Stimulated activated CD4-positive, alpha-beta T cell treated with anti-CD3 and anti-CD28 coated beads, Interleukin-4, amount 100 ng/mL, for 48 hours (primary cell): Measurements from ENCODE around the gene CAPN15.
"Not testable (repeated sequence)": the region's sequence is repeated elsewhere in the genome, so short reads cannot be mapped to it uniquely, and the experiment has no call there.

Experiments used
- DNase-seq, 2 donors: peaks; one replicate each; pipeline ENCODE4 v3.0.0-alpha.2; 2020; ENCODE audit warnings: low read depth in 2 of 2

Gene CAPN15

DNA sequence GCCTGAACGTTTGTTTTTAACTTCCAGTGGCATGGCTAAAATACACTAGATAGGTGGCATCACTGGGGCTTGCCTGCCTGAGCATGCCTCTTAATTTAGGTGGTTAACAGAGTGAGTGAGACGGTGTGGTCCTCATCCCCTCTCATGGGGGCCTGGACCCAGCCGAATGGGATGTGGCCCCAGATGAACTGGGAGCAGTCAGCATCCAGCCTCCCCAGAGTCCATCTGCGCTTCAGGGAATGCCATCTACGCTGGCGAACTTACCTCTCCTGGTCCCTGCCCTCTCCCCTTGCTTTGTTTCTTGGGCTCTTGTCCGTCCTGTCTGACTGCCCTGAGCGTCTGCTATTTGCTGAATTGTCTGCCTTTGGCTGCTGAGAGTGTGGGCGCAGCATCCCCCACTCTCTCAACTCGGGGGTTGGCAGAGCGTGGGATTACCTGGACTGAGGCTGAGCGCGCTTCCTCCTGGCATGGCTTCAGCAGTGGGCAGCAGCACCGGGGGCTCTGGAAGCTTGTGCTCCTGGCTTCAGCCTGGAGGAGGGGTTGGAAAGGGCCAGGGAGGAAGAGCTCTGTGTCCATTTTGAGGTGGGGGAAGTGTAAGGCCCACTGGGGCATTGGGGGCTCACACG lies 64.5 kb downstream of the CAPN15 start:
- DNase-seq: no peak

DNA sequence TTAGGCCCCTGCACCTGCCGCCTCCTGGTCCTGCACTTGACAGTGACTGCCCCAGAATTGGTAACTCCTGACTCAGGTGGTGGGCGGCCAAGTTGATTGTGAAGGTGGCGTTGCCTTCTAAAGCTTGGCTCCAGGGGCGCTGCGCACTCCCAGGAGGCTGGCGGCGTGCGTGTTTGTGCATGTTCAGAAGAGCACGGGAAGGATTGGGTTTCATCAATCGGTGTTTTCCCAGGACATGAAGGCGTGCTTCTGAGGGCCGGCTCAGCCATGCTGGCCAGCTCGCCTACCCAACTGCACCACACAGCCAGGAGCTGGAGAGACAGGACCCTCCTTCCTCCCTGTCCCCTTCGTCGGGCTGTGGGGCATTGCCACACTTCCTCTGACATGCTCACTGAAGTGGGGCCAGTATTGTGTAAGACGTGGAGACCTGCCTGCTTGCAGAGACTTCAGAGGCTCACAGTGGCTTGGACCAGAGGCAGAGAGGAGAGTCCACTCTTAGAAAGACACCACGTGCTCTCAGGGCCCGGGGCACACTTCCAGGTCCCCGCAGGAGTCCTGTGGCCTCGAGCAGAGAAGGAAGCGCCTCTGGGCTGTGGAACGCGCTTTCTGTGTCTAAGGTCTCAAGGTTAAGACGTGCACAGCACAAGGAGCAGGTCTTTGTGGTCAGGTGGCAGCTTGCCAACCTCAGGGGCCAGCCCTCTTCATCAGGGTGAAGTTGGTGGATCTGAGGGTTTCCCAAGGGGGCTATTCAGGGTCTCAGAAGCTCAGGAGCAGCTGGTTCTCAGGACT lies 65.2 kb downstream of the CAPN15 start:
- DNase-seq: no peak

DNA sequence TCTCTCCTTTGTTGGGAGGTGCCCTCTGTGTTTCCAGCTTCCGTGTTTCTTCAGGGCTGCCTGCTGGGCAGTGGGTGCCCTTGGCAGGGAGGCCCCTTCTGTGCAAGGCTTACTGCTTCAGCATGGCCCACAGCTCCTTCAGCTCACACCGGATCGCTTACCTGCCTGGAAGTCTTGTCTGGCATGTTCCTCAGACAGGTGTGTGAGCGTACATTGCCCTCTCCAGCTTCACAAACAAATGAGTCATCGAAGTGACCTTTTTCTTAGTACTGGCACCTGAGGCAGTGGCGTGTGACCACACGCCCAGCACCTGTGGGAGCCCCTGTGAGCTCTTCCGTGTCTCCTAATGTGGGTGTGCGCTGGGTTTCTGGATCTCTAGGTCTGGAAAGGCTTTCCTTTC lies 65.9 kb downstream of the CAPN15 start:
- no peak for DNase-seq

DNA sequence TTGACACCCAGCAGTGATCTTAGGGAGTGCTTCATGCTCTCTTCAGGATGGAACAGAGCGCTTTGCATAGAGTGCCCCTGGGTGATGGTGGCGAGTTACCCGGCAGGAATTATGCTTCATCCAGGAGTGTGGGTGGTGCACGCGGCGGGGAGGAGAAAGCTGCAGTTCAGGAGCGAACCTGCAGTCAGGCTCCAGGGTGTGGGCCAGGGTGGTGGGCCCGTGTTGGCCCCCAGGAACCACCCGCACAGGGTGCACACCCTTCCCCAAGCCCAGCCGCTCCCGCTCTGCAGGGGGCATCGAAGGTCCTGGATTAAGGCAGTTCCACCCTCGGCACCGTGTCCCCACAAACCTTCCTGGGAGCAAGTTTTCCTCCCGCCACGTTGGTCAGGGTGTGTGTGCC lies 66.3 kb downstream of the CAPN15 start:
- DNase-seq: no peak

DNA sequence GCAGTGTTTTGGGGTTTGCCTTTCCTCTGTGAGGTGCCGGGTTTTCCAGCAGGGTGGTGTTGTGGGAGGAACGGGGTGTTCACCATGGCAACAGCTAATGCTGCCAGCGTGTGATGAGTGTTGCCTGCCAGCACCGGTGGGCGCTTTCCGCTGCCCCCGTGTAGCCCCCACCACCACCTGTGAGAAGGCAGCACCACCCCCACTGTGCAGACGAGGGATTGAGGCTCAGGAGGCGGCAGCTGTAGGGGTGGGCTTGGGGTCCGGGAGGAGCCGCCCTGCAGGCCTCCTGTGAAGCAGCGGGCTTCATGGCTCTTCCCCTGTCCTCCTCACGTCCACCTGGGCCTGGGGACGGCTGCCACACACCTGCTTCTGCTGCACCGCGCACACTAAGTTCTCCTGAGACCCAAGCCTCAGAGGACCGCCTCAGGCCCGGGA lies 67.6 kb downstream of the CAPN15 start:
- no peak for DNase-seq

DNA sequence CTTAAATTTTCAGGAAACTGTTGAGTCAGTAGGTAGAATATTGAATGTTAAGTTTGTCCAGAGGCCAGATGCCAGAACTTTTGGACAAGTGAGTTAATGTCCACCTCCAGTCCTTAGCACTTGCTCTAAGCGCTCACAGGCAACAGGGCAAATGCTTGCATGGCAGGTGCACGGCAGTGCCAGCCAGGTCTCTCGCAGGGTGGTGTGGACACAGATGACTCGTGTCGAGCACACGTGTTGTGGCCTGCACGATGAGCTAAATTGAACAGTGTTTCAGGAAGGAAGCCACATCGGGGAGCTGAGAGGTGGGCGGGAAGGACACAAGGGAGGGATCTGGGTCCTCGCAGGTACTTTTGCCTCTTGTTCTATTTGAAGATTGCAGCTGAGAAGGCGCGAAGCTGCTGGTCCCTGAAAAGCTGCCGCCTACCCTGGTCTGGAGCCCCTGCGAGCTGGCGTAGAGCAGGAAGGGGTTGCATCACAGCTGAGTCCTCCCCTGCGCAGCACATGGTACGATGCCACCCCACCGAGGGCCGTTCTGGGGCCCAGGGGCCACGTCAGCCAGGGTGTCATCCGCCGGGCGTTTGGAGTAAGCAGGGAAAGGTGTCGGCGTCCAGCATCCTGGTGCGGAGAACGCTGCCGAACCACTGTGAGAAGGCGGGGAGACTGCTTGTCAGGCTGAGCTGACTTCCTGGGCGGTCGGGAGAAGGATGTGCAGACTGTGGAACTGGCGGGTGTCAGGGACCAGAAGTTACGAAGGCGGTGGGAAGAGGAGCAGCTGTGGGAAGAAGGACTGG lies 68.6 kb downstream of the CAPN15 start:
- no peak for DNase-seq

DNA sequence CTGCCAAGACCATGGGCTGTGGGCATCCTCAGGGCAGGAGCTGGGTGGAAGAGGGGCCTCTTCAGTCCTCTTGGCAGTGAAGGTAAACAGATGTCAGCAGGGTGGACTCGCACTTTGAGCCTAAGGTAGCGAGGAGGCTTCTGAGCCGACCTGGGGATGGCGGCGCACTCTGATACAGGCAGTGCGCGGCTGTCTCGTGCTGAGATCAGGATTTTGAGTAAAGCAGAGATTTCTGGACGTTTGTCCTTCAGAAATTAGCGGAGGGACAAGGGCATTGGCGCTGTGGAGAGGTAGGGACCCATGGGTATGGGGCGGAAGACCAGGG lies 69.2 kb downstream of the CAPN15 start:
- DNase-seq: no peak

- DNase-seq: not testable (repeated sequence)
These were observed 70.1 kb downstream of the CAPN15 start for GRCh38 chr16:597655-598054.

DNA sequence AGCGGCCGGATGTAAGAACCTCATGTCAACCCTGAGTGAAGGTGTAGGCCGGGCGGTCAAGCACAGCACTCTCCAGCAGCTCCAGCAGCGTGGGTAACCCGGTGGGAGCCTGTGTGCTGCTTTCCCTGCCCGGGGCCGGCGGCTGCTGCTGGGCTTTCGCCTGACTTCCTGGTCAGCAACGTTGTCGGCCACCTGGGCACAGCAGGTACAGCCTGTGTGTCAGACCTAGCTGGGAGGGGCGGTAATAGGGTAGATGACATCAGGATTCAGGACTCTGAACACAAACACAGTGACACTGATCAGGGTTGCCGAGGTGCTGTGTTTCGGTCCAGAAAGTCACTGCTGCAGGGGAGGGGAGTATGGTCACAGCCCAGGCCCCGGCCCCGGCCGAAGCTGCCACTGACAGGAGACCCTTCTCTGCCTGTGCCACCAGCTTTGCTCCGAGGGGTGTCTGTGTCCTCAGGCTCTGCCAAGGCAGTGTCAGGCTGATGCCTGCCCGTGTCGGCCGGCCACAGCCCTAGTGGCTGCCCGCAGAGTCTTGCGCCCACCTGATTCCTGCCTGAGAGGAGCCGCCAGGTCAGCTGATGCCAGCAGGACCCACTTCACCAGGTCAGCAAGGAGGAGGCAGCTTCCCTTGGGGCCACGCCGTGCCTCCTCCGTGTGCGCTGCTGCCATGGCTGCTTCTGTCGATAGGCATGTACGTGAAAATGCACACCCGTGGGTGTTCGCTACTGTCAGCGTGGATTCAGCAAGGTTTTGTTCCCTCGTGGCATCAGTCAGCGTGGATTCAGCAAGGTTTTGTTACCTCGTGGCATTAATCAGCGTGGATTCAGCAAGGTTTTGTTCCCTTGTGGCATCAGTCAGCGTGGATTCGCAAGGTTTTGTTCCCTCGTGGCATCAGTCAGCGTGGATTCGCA lies 71.6 kb downstream of the CAPN15 start:
- DNase-seq: no peak

GRCh38 chr16:600781-601180 lies 73.3 kb downstream of the CAPN15 start:
- no peak for DNase-seq

DNA sequence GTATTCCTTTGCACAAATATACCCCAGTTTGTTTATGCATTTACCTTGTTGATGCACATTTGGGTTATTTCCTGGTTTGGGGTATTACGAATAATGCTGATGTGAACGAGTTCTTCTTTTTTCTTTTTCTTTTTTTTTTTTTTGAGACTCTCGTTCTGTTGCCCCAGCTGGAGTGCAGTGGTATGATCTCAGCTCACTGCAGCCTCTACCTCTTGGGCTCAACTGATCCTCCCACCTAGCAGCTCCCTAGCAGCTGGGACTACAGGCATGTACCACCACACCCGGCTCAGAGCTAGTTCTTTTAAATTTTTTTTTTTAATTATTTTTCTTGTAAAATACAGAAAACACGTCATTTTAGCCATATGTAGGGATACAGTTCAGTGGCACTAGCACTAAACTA lies 76.4 kb downstream of the CAPN15 start:
- no peak for DNase-seq
